Neural progenitor cell (in vitro differentiated cells): ENCODE measurements around the gene NMUR1.
A peak's percentile ranks its signal among the peaks of the same experiment; 100 is the strongest.

ENCODE experiments used
- EZH2 ChIP-seq: fragments of 200-600 bp; sonication (generic); IDR thresholded peaks from 2 replicates; pipeline ENCODE4 v1.6.1; 2017; ENCODE audit warnings: antibody characterized with exemption, mild to moderate bottlenecking, moderate library complexity
- EZH2phosphoT487 ChIP-seq: fragments of 200-600 bp; sonication (generic); IDR thresholded peaks from 2 replicates; pipeline ENCODE4 v1.6.1; 2017; ENCODE audit warnings: antibody characterized with exemption
- TF ChIP-seq, protein P1 (sequence below): fragments of 200-600 bp; sonication (generic); IDR thresholded peaks from 2 replicates; pipeline ENCODE4 v1.5.1; 2017; ENCODE audit warnings: antibody characterized with exemption, mild to moderate bottlenecking

DNA sequence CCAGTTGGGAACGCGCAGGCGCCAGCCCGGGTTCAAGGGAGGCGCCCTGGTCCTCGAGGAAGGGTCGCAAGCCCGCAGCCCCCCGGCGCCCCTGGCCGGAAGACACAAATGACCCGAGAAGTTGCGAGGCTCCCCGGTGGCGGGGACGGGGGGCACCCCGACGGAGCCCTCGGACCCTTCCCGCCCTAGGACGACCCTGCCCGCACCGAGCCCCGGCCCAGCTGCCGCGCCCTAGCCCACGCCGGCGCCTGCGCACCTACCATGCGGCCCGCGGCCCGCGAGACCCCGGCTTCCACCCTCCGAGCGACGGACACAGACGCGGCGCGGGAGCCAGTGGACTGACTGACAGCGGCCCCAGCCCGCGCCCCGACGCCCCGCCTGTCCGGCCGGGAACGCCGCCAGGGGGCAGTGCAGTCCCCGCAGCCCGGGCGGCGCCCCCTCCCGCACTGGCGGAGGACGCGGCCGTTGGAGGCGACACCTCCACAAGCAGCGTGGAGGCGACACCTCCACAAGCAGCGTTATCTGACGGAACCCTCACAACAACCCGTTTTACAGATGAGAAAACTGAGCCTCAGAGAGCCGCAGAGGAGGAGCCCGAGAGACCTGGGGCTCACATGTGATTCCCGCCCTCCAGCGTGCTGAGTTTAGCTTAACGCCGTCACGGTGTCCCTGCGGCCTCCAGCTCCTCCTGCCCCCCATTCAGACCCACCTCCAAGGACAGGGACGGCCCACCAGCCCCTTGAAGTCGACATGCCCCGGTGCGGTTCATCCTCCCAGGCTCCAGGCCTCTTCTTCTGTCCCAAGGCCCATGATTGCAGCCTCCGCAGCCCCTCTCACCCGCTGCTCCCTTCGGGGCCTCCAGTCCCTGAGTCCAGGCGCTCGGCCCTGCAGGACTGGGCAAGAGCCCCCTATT, at the start of gene NMUR1:
- peak; percentile 60 for TF ChIP-seq EZH2phosphoT487
- TF ChIP-seq, protein P1, sequence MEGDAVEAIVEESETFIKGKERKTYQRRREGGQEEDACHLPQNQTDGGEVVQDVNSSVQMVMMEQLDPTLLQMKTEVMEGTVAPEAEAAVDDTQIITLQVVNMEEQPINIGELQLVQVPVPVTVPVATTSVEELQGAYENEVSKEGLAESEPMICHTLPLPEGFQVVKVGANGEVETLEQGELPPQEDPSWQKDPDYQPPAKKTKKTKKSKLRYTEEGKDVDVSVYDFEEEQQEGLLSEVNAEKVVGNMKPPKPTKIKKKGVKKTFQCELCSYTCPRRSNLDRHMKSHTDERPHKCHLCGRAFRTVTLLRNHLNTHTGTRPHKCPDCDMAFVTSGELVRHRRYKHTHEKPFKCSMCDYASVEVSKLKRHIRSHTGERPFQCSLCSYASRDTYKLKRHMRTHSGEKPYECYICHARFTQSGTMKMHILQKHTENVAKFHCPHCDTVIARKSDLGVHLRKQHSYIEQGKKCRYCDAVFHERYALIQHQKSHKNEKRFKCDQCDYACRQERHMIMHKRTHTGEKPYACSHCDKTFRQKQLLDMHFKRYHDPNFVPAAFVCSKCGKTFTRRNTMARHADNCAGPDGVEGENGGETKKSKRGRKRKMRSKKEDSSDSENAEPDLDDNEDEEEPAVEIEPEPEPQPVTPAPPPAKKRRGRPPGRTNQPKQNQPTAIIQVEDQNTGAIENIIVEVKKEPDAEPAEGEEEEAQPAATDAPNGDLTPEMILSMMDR: peak; percentile 91
- peak; percentile 72 for TF ChIP-seq EZH2
